A204.1 (cell line): ENCODE measurements around the gene ARHGAP1.

Source experiments
- FAIRE-seq: peaks from 2 replicates; lab custom pipeline; 2012; peaks lifted over from hg19 to GRCh38; lab: Jason Lieb, UNC

The ARHGAP1 gene

GRCh38 chr11:46693597-46694012 lies 6.8 kb downstream of the ARHGAP1 start:
- no peak for FAIRE-seq

GRCh38 chr11:46692450-46692849 lies 8.0 kb downstream of the ARHGAP1 start:
- FAIRE-seq, result no peak

DNA sequence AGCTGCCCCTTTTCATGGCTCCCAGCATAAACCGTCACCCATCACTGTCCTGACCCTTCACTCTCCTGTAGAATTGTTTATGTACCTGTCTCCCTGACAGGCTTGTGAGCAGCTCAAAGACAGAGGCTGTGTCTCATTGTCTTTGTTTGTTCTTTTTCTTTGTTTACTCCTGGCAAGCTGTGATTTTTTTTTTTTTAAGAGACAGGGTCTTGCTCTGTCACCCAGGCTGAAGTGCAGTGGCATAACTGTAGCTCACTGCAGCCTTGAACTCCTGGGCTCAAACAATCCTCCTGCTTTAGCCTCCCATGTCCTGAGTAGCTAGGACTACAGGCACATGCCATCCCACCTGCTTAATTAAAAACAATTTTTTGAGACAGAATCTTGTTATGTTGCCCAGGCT lies 9.7 kb downstream of the ARHGAP1 start:
- FAIRE-seq, result no peak

DNA sequence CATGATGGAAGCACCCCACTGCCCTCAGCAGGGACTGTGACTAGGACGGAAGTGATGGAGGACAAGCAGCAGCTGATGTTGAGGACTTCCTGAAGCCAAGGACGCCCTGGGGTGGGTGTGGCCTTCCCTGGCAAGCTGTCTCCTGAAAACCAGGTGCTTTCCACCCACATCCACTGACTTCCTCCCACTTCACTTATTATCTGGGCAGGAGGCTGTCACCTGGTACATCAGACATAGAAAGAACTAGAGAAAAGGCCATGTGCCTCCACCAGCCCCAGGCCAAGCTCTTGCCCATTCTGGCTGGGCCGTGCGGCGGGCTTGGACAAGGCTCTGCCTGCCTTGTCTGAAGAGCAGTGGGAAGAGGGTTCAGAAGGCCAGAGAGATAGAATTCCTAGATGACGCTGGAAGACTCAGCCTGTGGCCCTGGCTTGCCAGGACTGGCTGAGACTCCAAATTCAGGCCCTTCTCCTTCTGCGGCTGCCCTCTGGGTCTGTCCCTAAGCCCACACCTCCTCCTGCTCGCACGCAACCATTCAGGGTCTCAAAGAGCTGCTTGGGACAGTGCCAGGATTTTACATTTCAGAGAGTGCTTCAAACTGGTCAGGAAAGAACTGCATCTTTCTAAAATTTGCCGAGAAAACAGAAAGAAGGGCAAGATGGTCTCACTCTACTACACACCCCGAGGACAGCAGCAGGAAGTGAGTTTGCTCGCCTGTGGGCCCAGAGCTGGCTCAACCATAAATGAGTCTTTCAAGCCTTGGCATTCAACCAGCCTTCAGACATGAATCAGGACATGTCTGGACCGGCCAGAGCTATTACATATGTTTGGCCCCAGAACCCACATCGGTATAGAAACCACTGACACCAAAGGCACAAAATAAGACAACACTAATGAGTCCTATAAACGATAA lies 13.3 kb downstream of the ARHGAP1 start:
- no peak for FAIRE-seq

DNA sequence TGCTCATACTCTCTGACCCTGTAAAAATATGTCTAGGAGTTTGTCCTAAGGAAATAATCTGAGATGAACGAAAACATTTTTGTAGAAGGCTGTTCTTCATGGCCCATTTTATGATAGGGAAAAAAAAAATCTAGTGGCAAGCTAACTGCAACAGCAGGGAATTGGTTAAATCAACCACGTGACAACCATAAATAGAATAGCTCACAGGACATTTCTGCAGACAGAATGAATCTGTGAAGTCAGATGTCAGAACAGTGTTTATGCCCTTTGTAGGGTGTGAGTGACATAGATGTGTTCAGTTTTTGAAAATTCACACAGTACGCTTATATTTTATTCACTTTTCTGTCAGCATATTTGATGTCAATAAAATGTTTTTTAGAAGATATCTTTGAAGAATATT lies 16.1 kb downstream of the ARHGAP1 start:
- FAIRE-seq, result no peak

DNA sequence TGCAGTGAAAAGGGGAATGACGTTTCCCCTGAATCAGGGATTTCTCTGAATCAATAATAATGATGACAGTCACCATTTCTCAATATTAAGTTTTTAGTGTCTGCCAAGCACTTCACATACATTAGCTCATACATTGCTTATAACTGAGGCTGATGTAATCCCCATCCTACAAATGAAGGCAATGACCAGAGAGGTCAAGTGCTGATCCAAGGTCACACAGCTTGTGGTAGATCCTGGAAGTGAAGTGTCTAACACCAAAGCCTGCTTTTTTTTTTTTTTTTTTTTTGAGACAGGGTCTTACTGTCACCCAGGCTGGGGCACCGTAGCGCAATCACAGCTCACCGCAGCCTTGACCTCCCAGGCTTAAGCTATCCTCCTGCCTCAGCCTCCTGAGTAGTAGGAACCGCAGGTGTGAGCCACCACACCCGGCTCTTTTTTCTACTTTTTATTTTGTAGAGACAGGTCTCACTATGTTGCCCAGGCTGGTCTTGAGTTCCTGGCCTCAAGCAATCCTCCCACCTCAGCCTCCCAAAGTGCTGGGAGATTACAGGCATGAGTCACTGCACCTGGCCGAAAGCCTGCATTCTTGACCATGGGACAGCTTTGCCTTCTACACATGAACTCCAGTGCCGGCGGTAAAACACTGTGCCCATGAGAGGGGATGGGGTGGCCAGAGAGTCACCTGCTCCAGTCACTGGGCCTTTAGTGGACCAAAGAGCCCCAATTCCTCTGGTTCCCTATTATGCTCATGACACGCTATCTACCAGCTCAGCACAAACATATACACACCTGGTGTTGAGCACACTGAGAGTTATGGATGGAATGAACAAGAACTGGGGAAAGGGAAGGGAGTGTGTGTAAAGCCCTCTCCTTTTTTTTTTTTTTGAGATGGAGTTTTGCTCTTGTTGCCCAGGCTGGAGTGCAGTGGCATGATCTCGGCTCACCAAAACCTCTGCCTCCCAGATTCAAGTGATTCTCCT lies 17.4 kb downstream of the ARHGAP1 start:
- no peak for FAIRE-seq

DNA sequence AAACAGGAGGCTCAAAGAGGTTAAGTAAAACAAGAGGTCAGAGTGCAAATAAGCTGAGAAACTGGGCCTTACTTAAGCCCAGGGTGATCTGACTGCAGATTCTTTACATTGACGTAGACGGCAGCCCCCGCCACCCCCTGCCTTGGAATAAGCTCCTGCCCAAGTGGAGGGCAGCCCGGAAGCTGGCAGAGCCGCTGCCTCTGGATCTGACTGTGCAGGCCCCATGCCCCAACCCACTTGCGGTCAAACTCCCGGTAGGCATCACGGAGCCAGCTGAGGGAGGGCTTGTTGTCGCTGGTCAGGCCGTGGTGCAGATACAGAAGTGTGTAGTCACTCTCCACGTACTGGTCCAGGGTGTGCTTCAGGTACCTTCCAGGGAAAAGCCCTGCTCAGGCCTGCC lies 18.6 kb downstream of the ARHGAP1 start:
- FAIRE-seq, result no peak

DNA sequence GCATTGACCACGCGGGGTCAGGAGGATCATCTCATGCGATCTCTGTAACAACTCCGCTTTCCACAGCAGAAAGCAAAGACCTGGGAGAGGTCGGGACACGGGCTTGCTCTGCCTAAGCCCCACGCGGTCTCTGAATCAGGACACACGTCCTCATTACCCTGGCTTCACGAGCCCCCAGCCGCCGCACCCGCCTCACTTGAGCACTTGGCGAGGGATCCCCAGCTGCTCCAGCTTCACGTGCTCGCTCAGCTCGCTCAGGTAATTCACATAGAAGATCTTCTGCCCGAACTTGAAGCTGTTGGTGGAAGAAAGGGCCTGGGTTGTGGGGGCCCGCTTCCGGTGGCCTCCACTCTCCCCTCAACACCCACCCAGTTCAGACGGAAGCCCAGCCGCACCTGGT lies 19.6 kb downstream of the ARHGAP1 start:
- no peak for FAIRE-seq

DNA sequence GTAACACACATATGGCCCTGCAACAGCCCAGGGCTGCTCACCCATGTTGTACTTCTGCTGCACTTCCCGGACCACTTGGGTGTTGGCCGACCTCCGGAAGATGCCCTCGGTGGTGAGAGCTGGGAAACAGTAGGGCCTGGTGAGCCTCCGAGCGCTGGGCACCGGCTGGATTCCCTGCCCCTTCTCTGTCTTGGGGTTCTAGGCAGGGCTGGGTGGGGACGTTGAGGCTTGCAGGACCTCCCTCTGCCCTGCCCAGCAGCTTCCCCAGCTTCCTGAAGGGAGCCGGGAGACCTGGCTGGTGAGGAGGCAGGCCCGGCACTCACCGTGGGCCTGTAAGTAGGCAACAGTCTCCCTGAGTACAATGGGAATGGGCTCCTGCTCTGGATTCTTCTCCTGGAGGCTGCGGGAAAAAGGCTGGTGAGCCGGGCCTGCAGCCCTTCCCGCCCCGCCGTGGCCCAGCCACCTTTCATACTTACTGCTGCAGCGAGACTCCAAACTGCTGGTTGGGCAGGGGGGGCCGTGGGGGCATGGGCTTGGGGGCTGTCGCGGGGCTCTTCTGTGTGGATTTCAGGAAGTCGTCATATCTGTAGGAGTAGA lies 20.2 kb downstream of the ARHGAP1 start:
- no peak for FAIRE-seq

GRCh38 chr11:46679241-46680163 lies 20.9 kb downstream of the ARHGAP1 start:
- FAIRE-seq, result no peak

GRCh38 chr11:46678741-46679130 lies 21.7 kb downstream of the ARHGAP1 start:
- no peak for FAIRE-seq

- FAIRE-seq, result no peak
These were observed 22.3 kb downstream of the ARHGAP1 start for GRCh38 chr11:46677991-46678740.

GRCh38 chr11:46677169-46677568 lies 23.2 kb downstream of the ARHGAP1 start:
- no peak for FAIRE-seq

DNA sequence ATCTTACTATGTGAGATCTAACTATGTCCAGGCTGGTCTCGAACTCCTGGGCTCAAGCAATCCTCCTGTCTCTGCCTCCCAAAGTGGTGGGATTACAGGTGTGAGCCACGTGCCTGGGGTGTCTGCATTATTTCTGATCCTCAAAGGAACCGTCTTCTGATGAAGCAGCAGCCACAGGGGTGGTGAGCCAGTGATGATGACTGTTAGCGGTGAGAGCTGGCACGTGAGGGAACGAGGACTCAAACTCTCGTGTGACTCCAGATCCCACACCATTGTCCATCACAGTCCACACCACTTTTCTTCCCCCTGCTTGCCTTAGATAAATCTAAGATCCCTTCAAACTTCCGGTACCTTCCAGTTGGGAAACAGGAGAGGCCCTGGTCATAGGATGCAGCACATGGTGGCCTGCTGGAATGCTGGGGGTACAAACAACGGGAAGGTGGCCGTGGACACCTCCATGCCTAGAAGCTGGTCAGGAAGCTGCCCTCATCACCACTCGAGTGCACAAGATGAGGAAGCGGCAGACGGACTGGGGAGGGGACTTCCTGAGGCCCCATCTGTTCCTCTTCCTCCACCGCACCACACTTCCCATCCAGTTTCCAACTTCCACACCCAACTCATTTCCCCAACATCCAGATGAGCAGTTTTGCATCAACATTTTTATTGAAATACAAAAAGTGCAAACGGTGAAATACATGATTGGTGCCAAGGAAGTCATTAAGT lies 23.8 kb downstream of the ARHGAP1 start:
- FAIRE-seq, result no peak

GRCh38 chr11:46675949-46676348 lies 24.5 kb downstream of the ARHGAP1 start:
- FAIRE-seq, result no peak

GRCh38 chr11:46675288-46675851 lies 25.0 kb downstream of the ARHGAP1 start:
- FAIRE-seq, result no peak

- FAIRE-seq, result no peak
These were observed 25.7 kb downstream of the ARHGAP1 start for GRCh38 chr11:46674463-46675287.

DNA sequence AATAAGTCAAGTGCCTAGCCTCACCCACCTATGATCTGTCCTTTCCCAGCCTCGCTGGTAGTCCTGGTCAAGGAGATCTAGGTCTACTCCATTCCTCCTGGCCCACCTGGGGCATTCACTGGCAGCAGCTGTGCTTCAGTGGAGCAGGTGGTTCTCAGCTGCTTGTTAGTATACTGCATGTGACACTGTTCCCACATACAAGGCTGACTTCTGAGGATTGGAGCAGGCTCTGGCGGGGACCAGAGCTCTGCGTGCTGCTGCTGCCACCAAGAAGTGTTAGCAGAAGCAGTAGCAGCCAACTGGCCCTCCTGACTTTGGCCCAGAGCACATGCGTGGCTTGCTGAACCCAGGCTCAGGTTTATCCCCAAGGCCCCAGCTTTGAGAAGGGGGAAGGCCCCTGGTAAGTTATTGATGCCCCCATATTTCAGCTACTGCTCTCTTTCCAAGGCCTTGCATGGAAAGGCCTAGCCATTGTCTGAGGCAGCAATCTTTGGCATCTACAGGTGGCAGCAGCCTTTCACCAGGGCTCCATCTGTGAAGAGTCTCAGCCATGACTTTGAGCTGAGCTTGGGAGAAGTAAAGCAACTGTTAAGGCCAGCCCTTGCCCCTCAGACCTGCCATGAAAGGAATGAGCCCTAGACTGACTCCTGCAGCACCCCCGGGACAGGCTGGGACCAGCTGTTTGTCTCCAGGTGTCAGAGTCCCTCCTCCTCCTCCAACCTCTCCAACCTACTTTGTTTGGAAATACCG lies 26.5 kb downstream of the ARHGAP1 start:
- no peak for FAIRE-seq
